Nucleus accumbens (tissue), 56 donors: Measurements from ENCODE around the gene CRADD.

Experiments used
- DNase-seq, 56 donors: peaks; one replicate each; lab custom pipeline; 2025; lab: John Stamatoyannopoulos, UW

Gene CRADD

DNA sequence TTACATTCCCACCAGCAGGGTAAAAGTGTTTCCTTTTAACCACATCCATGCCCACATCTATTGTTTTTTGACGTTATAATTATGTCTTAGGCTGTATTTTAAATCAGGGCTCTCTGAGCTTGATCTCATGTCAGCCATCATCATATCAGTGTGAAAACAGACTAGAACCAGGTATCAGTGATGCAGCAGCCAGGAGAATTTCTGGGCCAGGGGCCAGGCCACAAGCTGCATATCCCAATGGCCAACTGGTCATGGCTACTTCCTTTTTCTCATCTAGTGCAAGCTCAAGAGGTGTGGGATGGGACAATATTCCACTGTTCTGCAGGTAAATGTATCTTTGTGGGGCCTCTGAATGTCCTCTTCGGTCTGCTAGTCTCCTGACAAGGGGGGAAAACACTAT lies 125.1 kb downstream of the CRADD start:
- no peak for DNase-seq

DNA sequence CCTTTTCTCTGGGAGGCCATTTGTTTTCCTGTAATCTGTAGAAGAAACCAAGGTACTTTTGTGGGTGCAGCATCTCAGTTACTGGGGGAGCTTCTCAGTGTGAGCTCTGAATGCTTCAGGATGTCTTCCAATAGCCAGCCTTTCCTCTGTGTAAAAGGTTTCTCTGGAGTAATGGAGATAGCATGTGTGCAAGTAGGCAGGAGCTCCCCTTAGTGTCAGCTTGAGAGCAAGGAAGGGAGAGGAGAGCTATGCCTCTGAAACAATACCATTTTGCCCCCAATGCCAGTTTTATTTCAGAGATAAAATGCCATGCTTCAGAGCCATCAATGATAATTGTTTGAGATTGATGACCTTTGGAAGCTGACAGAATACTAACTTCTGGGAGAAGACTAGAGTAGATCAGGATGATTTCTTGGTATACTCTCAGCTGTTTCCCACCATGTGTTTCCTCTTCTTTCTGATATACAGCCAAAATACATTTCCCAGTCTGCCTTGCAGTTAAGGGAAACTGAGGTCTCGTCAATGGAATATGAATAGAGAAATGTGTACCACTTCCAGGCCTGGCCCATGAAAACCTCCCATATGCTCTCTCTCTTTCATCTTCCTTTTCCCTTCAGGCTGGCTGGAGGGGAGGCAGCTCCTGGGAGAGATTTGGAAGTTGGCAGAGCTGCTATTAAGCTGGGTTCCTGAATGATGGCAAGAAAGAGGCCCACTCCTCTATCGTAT lies 125.7 kb downstream of the CRADD start:
- DNase-seq, result peak in 10 of 56 donors; percentile 1 to 29 (median 8)

DNA sequence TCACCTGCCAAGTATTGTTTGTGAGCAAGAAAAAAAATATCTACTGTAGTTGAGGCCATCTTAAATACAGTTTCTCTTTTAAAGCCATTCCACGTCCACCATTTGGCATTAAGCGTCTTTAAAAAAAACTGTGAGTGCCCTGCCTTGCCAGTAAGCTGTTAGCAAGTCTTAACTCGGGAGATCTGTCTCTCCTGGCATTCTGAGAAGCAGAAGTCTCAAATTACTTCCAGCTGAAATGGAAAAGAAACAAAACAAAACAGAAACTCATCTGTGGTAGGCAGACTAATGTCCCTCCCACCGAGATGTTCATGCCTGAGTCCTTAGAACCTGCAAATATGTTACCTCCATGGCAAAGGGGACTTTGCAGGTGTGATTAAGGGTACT lies 126.2 kb downstream of the CRADD start:
- DNase-seq, result no peak

DNA sequence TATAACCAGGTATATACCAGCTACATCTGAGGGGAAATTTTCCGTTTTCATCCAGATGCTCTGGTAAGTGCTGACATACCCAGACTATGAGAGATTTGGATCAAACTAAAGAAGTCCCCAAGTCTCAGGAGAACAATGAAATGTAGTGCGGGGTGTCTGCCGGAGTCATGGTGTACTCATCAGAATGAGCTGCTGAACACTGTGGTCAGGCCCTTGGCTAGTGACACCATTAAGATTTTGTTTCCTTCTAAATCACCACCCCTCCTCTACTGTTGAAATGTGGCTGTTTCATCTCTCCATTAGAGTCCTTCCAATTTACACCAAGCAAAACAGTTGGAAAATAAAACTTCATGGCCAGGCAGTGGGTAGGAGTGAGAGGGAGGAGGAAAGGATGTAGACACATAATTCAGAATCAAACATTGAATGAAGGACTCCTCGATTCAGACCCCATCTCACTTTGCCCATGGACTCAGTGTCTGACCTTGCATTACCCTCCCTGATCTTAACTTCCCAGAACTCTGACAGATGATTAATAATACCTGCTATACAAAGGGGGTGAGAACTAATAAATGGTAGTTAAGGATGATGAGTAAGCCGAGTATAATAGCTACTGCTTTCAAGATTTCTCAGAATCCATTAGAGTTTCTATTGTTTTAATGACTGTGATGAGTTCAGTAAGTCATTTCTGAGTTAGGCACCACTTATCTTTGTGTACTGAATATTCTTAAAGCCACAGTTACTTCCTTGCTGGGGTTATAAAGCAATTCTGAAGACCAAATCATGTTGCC lies 127.4 kb downstream of the CRADD start:
- no peak for DNase-seq

DNA sequence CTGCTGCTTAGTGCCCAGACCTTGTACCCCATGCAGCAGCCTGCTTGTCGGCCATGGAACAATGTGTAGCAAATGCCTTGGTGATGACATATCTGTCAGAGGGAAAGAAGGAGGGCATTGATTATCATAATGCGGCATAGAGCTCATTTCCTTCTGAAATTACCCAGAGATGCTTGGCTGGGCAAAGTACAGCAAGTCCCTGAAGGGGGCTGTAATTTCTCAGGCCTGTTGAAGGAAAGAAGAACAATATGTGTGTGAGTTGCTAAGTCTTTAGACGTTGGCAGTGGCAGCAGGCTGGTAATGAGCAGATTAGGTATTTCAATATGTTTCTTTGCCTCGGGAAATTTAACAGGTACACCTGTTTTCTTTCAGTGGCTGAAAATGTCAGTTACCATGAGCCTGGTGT lies 128.6 kb downstream of the CRADD start:
- peak in 2 of 56 donors; percentile 1 to 14 for DNase-seq

DNA sequence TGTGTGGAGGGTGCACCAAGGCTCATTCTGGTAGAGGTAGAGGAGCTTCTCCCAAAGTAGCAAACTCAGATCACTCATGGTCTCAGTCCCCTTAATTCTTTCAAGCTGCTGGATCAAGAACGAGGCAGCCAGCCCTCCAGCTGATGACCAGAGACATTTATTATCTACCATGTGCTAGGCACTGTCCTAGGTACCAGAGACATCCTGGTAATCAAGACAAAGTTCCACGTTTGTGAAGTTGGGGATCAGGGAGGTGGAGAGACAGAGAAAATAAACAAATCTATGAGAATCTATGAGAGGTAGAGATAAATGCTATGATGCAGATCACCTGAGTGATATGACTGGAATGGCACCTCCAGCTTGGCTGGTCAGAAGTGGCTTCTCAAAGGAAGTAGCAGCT lies 130.2 kb downstream of the CRADD start:
- DNase-seq, result no peak

DNA sequence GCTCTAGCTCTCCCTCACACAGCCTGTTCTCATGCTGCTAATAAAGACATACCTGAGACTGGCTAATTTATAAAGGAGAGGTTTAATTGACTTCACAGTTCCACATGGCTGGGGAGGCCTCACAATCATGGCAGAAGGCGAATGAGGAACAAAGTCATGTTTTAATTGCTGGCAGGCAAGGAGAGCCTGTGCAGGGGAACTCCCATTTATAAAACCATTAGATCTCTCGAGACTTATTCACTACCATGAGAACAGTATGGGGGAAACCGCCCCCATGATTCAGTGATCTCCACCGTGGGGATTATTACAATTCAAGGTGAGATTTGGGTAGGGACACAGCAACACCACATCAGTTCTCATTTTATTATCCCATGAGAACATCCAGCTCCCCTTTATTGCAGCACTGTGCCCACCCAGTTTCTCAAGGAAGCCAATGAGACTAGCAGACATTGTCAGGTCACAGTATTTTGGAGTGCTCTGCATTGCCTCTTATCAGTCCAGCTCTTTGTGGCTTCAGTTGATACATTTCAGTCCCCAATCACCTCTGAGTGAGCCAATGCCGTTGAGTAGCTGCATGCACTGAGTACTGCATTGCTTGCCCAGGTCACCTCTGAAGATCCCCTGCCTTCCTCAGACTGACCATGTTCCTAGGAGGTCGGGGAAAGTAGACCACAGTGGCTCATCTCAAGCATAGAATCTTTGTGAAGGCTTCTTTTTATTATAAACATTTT lies 131.2 kb downstream of the CRADD start:
- no peak for DNase-seq

DNA sequence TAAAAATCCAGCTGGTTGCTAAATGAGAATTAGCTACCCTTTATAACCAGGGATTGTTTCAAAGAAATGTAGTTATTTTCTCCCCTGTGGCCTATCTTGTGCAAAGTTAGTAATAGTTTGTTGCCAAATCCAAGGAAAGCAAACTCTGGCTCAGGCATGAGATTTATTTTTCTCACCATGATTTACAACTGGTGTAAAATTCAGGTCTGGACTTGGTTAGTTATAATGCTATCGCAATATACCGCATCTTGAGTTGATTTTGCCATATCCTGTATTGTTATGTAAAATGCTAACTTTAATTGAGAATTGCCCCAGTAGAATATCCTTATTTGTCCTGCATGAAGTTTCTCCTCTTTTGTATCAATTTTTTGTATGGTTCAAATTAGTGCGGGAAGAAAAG lies 135.5 kb downstream of the CRADD start:
- DNase-seq, result no peak

DNA sequence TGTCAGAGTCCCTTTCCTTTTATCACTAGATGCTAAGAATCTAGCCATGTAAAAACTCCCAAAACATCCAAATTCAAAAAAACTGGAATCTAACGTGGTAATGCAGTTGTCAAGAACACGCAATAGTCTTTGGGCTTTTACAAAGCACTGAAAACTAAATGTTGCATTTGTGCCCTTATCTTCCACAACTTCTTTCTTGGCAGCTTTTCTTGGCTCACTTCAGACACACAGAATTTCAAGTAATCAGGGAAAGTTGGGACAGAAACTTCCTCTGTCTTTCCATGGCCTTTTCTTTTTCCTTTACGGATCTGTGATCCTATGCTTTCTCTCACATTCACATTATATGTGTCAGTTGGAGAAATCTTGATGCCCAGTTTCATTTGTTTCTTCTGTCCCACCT lies 136.0 kb downstream of the CRADD start:
- no peak for DNase-seq

DNA sequence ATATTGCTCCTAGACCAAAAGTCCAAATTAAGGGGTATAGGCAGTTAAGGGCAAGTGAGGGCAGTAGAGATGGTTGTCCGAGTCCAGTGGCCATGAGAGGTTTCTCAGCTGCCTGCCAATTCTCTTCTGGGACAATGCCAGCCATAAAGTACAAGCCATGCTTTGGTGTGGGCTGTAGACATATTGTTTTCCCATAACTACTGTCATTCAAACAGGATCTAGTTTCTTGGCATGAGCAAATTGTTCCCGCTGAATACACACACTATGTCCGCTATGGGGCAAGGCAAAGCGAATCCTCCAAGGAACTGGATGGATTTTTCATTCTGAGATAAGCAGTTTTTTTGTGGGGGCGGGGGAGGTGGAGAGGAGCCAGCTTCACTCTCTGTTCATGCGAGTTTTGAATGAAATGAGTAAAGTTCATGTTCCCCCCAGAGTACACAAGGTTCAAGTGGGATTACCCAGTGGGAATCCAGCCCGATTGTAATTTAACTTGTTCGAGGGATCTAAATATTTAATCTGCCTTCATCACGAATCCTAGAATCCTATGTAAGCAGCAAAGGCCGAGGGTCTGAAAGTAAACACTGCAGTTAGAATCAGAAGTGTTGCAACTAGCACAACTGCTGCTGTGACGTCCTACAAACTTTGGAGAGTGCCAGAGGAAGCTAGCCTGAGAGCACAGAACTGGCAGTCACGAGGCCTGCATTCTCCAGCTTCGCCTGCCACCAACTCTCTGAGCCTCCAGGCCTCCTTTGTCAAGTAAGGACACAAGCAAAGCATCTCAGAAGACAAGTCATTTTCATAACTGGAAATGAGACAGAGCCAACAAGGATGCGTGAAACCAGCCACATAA lies 137.0 kb downstream of the CRADD start:
- peak in 46 of 56 donors; percentile 9 to 75 (median 39) for DNase-seq

DNA sequence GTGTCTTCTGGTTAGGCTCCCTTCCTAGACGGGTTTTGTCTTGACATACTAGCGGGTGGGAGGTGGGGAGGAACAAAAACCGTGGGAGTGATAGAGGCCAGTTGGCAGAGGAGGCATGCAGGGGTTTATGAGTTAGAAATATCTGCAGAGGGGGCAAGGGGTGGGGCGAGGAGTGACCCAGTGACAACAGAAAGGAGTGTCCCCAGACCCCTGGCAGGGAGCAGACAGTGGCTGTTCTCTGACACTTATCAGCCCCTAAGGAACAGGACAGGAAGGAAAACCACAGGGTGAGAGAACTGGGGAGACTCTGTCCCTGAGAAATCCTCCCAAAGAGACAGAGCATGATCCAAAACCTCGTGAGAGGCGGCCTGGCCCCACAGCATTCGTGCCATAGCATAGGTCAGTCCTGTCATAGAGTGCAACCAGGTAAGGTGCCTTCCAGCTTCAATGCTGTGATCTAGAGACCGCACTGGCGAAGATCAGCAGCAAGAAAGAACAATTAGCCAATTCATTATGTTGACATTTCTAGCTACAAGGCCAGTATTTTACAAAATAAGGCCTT lies 141.4 kb downstream of the CRADD start:
- DNase-seq, result no peak

DNA sequence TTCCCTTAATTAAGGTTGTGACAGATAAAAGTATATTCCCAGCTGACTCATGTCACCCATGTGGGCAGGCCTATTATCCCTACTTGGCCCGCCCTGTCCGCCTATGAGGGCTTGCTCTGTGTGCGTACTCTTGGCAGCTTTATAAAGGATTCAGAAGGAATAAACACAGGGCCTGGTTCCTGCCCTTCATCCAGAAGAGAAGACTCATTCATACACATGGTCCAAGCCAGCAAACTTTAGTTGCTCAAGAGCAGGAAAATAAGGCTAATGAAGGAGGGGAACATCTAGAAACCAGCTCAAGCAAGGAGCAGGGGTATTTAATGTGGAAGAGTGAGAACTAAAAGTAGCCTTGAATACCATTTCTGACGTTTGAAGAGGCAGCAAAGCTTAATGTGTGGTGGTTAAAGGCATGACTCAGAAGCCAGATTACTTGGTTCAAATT lies 141.9 kb downstream of the CRADD start:
- DNase-seq, result peak in 48 of 56 donors; percentile 8 to 82 (median 45)

DNA sequence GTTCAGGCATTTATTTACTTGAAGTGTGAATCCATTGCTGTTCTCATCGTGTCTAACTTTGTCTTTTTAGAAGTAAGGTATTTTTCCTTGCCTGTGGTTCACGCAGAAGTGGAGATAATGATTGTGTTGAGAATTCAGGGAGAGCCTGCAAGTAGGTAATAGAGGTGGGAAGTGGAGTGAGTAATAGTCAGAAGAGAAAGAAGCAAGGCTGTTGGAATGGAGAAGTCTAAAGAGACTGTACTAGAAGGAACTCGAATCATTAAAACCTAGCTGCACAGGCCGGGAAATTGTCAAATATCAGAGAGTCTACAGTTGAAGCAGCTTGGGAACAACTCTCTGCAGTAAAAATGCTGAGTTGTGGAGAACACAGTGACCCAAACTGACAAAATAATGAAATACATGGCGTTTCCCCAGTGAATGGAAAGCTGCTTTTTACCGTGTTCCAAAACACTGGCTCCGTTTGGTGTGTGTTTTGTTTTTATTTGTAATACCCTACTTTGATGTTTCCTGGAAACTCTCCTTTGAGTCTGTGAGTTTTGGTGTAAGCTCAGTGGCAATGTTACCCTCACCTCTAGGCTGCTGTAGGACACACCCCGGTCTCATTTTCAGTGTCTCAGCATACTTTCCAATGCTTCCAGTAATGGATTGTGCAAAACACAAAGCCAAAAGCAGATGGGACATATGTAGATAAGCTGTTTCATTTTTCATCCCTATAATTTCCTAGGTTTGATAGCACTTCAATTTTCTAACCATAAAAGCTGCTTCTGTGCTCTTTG lies 146.6 kb downstream of the CRADD start:
- peak in 3 of 56 donors; percentile 7 to 15 (median 8) for DNase-seq

DNA sequence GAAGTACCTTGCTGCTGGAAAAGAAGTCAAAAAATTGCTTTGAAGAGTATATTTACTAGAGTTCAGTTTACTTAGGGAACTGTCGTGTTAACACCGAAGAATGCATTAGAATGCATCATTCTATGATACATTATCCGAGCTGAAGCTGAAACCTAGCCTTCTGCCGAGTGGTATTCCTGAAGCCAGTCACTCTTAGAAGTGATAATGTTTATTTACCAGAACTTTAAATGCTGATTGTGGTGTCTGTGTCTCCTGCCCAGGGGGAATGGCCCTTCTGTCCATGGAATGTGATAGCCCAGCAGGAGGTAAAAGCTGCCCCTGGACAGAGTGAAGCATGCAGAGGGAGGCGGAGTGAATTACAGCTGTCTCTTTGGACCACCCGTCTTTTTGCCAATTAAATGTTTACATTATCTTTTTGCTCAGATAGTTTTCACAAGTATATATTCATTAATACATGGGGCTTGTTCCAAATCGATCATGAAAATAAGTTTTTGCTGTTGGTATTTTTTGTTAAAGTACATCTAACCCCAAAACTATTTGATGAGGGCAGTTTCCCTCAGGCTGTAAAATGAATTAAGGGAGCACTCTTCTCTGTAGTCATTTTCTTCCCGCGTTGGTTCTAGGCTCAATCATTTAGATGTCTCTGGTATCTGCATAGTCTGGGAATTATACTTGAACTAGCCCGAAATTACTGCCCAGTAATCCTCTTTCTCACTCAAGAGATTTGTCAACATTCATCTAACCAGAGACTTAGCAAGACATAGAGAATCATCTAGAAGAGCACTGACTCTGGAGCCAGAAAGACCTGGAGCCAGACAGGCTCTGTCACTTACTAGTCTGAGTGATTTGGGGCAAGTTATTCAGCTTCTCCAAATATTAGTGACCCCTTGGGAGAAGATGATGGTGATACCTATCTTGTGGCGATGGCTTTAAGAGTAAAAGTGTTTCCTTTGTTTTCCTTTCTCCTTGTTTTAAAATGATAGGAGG lies 147.6 kb downstream of the CRADD start:
- no peak for DNase-seq

DNA sequence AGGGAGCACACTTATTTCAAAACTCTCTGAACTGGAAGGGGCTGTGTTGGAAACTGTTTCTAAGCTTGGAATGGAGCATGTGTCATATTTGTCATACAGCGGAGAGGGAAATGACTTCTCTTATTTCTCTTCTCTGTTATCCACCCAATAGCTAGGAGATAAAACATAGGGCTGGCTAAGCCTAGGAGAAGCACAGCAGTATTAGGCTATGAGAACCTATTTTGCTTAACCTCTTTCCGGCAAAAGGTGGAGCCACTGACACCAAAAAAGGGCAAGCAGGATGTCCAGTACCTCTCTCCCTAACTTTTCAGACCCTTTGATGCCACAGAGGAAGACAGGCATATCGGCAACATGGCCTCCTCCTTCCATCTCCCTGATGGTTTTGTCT lies 148.3 kb downstream of the CRADD start:
- no peak for DNase-seq

DNA sequence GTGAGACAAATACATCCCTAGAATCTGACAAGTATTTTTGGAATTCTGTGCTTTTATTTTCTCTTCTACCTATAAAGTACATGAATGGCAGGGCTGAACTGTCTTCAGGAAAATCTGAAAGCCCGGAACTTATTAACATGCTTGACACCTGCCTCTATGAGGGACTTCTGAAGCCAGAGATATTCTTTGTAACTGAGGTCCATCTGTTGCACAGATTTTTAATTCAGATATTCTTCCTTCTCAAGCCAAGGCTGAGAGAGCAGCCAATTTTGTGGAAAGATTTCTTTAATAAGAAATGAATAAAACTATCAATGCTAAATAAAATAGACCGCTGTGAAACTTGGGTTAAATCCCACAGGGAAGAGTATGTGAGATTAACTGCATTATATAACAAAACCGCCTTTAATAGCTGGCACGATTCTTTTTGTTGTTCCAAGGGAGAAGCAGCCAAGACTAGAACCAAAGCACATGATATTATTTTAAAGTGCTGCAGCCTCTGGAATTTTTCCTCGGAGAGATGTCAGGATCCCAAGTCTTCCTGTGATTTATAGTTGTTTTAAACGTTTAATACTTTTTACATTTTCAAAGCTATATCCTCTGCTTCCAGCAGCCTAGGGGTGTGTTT lies 148.9 kb downstream of the CRADD start:
- DNase-seq, result no peak

DNA sequence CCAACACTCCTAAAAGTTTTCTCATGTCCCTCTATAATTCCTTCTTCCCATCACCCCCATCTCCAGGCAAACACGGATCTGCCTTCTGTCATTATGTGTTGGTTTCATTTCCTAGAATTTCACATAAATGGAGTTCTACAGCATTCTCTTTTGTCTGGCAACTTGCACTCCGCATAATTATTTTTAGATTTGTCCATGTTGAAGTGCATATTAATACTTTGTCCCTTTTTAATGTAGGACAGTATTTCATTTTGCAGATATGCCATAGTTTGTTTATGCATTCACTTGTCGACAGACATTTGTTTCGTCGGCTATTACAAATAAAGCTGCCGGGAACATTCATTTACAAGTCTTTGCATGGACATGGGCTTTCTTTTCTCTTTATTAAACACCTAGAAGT lies 150.0 kb downstream of the CRADD start:
- no peak for DNase-seq

DNA sequence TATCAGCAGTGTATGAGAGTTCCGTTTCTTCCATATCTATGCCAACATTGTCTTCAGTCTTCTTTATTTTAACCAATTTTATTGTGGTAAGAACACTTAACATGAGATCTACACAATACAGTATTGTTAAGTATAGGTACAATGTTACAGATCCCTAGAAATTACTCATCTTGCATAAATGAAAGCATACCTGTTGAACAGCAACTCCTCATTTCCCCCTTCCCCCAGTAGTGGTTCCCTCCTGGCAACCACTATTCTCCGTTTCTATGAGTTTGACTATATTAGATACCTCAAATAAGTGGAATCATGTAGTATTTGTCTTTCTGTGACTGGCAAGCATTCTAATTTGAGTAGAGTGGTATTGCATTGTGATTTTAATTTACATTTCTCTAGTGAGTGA lies 150.5 kb downstream of the CRADD start:
- DNase-seq, result no peak
